HepG2 (cell line): Measurements from ENCODE around the gene HOXA10. TPM values are rescaled to one million over a fixed set of nuclear protein-coding genes. Genes with fewer than 3 reads are reported as not detected.

Experiments used
- ARNTL ChIP-seq: sonication (generic); formaldehyde crosslinking; IDR thresholded peaks from 2 replicates; pipeline ENCODE4 v1.4.0; 2020; ENCODE audit warnings: mild to moderate bottlenecking, missing genetic modification reagents
- ATF1 ChIP-seq: IDR thresholded peaks from 2 replicates; pipeline ENCODE4 v1.6.1; 2016; ENCODE audit warnings: mild to moderate bottlenecking, control low read depth
- CC2D1A ChIP-seq: sonication (generic); formaldehyde crosslinking; IDR thresholded peaks from 2 replicates; pipeline ENCODE4 v1.8.1; 2023; ENCODE audit warnings: mild to moderate bottlenecking, missing genetic modification reagents
- HIVEP1 ChIP-seq: sonication (generic); formaldehyde crosslinking; IDR thresholded peaks from 2 replicates; pipeline ENCODE4 v1.4.0; 2020; ENCODE audit warnings: mild to moderate bottlenecking, missing genetic modification reagents
- IRF2 ChIP-seq: IDR thresholded peaks from 2 replicates; pipeline ENCODE4 v1.6.1; 2018; ENCODE audit warnings: missing genetic modification reagents, missing compliant biosample characterization
- MIER3 ChIP-seq: IDR thresholded peaks from 2 replicates; pipeline ENCODE4 v1.6.1; 2016; ENCODE audit warnings: missing compliant biosample characterization, borderline replicate concordance
- MIXL1 ChIP-seq: IDR thresholded peaks from 2 replicates; pipeline ENCODE4 v1.6.1; 2016
- MTERF4 ChIP-seq: sonication (generic); formaldehyde crosslinking; IDR thresholded peaks from 2 replicates; pipeline ENCODE4 v1.8.0; 2023; ENCODE audit warnings: mild to moderate bottlenecking, missing genetic modification reagents
- MYC ChIP-seq: sonication (generic); formaldehyde crosslinking; IDR thresholded peaks from 2 replicates; pipeline ENCODE4 v1.9.0; 2021; ENCODE audit warnings: missing genetic modification reagents, borderline replicate concordance
- NCOA5 ChIP-seq: sonication (generic); formaldehyde crosslinking; IDR thresholded peaks from 2 replicates; pipeline ENCODE4 v1.4.0; 2020; ENCODE audit warnings: missing genetic modification reagents
- ONECUT2 ChIP-seq: sonication (generic); formaldehyde crosslinking; IDR thresholded peaks from 2 replicates; pipeline ENCODE4 v1.4.0; 2020; ENCODE audit warnings: missing genetic modification reagents
- PCBP1 ChIP-seq: fragments of 200-400 bp; formaldehyde crosslinking; IDR thresholded peaks from 2 replicates; pipeline ENCODE4 v1.6.1; 2017; ENCODE audit warnings: mild to moderate bottlenecking, low read depth, low read length, borderline replicate concordance
- PRMT3 ChIP-seq: sonication (generic); formaldehyde crosslinking; IDR thresholded peaks from 2 replicates; pipeline ENCODE4 v1.8.1; 2022; ENCODE audit warnings: low read depth, mild to moderate bottlenecking, moderate library complexity, missing genetic modification reagents, borderline replicate concordance
- RORA ChIP-seq: sonication (generic); formaldehyde crosslinking; IDR thresholded peaks from 2 replicates; pipeline ENCODE4 v1.5.0; 2020; ENCODE audit warnings: mild to moderate bottlenecking, missing genetic modification reagents, moderate library complexity
- SAFB2 ChIP-seq: sonication (generic); formaldehyde crosslinking; IDR thresholded peaks from 2 replicates; pipeline ENCODE4 v1.5.1; 2020; ENCODE audit warnings: missing genetic modification reagents, low read depth, mild to moderate bottlenecking, borderline replicate concordance
- SMAD3 ChIP-seq: sonication (generic); formaldehyde crosslinking; IDR thresholded peaks from 2 replicates; pipeline ENCODE4 v1.4.0; 2020; ENCODE audit warnings: missing genetic modification reagents
- SNRNP70 ChIP-seq: fragments of 200-400 bp; formaldehyde crosslinking; IDR thresholded peaks from 2 replicates; pipeline ENCODE4 v1.6.1; 2017; ENCODE audit warnings: mild to moderate bottlenecking, low read depth, low read length, moderate library complexity
- TRAFD1 ChIP-seq: sonication (generic); formaldehyde crosslinking; IDR thresholded peaks from 2 replicates; pipeline ENCODE4 v1.5.1; 2020; ENCODE audit warnings: missing genetic modification reagents, mild to moderate bottlenecking, borderline replicate concordance
- ZKSCAN1 ChIP-seq: fragments of 150-350 bp; IDR thresholded peaks from 2 replicates; pipeline ENCODE4 v1.6.1; 2014; ENCODE audit warnings: low read length
- ZNF17 ChIP-seq: sonication (generic); formaldehyde crosslinking; IDR thresholded peaks from 2 replicates; pipeline ENCODE4 v1.5.0; 2020; ENCODE audit warnings: mild to moderate bottlenecking, missing genetic modification reagents
- ZNF264 ChIP-seq: sonication (generic); formaldehyde crosslinking; IDR thresholded peaks from 2 replicates; pipeline ENCODE4 v1.4.0; 2020; ENCODE audit warnings: missing genetic modification reagents
- ZNF354B ChIP-seq: sonication (generic); formaldehyde crosslinking; IDR thresholded peaks from 2 replicates; pipeline ENCODE4 v1.8.0; 2022; ENCODE audit warnings: mild to moderate bottlenecking, missing genetic modification reagents
- ZNF629 ChIP-seq: sonication (generic); formaldehyde crosslinking; conservative IDR thresholded peaks from 2 replicates; pipeline ENCODE4 v1.5.0; 2020; ENCODE audit warnings: missing genetic modification reagents
- ZNF691 ChIP-seq: sonication (generic); formaldehyde crosslinking; IDR thresholded peaks from 2 replicates; pipeline ENCODE4 v1.4.0; 2020; ENCODE audit warnings: missing genetic modification reagents, low read depth, mild to moderate bottlenecking, borderline replicate concordance
- ZNF768 ChIP-seq: sonication (generic); formaldehyde crosslinking; IDR thresholded peaks from 2 replicates; pipeline ENCODE4 v1.4.0; 2020; ENCODE audit warnings: missing genetic modification reagents
- ZNF839 ChIP-seq: sonication (generic); formaldehyde crosslinking; IDR thresholded peaks from 2 replicates; pipeline ENCODE4 v1.4.0; 2020; ENCODE audit warnings: missing genetic modification reagents, mild to moderate bottlenecking, borderline replicate concordance
- polyA plus RNA-seq, 8 experiments: library from polyadenylated mRNA; depleted of rRNA in 3 of 8; stranded (reverse) in 7 of 8; unstranded in 1 of 8; fragments of >200 nt; fragmentation: Illumina TruSeq in 4 of 8; extraction: Trizol in 4 of 8; gene quantifications; 2 replicates each; pipeline versions ENCODE4 v1.2.1 to v1.2.3, GENCODE V29; 2011 to 2016; ENCODE audit warnings: low read depth in 4 of 8, missing spikeins in 1 of 8, mixed read lengths in 1 of 8; ENCODE audit not compliant: insufficient read depth in 1 of 8
- total RNA-seq, 5 experiments: library from RNA; depleted of rRNA; stranded (reverse); fragments of >200 nt; fragmentation: Illumina TruSeq; extraction: Trizol; gene quantifications; 2 replicates each; pipeline ENCODE4 v1.2.3, GENCODE V29; 2016; ENCODE audit warnings: low read depth in 1 of 5
- TF ChIP-seq, protein P1 (sequence below): sonication (generic); formaldehyde crosslinking; IDR thresholded peaks from 2 replicates; pipeline ENCODE4 v1.5.1; 2020; ENCODE audit warnings: missing genetic modification reagents, mild to moderate bottlenecking, borderline replicate concordance

HOXA10 gene
- total and polyA plus RNA-seq, 2 of the 13 experiments (the other 11 are each of a cell fraction or from before 2014, with no cell fraction given): not detected

GRCh38 chr7:27122077-27122910 lies 51.8 kb downstream of the HOXA10 start (continued):
- TF ChIP-seq ARNTL (CRISPR knock-in tag) (no peak; the same call in 1 of the 2 replicates), ONECUT2 (no peak), ZNF354B (no peak), HIVEP1 (CRISPR knock-in tag) (no peak; the same call in 1 of the 2 replicates), SNRNP70 (no peak), RORA (CRISPR knock-in tag) (no peak), ATF1 (no peak), PRMT3 (CRISPR knock-in tag) (no peak), IRF2 (no peak), TRAFD1 (no peak), ZNF17 (CRISPR knock-in tag) (no peak), SAFB2 (CRISPR knock-in tag) (no peak), MIER3 (CRISPR knock-in tag) (no peak), MYC (CRISPR knock-in tag) (peak; percentile 74; the same call in 1 of the 2 replicates), CC2D1A (CRISPR knock-in tag) (no peak), ZKSCAN1 (0 out of 2 replicates have a peak, but pooled peaks have one; percentile 27), MTERF4 (CRISPR knock-in tag) (no peak), ZNF839 (CRISPR knock-in tag) (no peak; the same call in 1 of the 2 replicates), ZNF768 (CRISPR knock-in tag) (no peak), ZNF691 (peak; percentile 18; the same call in 1 of the 2 replicates), ZNF264 (CRISPR knock-in tag) (peak; percentile 28; the same call in 1 of the 2 replicates), MIXL1 (CRISPR knock-in tag) (no peak), PCBP1 (no peak), NCOA5 (CRISPR knock-in tag) (no peak), SMAD3 (CRISPR knock-in tag) (0 out of 2 replicates have a peak, but pooled peaks have one; percentile 33), ZNF629 (CRISPR knock-in tag) (no peak)
- TF ChIP-seq, protein P1, sequence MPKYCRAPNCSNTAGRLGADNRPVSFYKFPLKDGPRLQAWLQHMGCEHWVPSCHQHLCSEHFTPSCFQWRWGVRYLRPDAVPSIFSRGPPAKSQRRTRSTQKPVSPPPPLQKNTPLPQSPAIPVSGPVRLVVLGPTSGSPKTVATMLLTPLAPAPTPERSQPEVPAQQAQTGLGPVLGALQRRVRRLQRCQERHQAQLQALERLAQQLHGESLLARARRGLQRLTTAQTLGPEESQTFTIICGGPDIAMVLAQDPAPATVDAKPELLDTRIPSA (CRISPR knock-in tag): no peak
